Erythroblast (primary cell): ENCODE results near the gene LSM14B.

Experiments
- GATA1 ChIP-seq: IDR thresholded peaks from 2 replicates; pipeline ENCODE4 v1.6.1; 2011; ENCODE audit warnings: low read depth, mild to moderate bottlenecking, control low read depth, low read length, moderate library complexity
- POLR2A ChIP-seq: IDR thresholded peaks from 2 replicates; pipeline ENCODE4 v1.6.1; 2011; ENCODE audit warnings: mild to moderate bottlenecking, low read length

GRCh38 chr20:62182469-62183425 is 60.5 kb downstream of the LSM14B start, which contains the start of gene MTG2:
- TF ChIP-seq POLR2A, result peak; percentile 95
- TF ChIP-seq GATA1, result no peak
